DMS114 treated with DMSO at 0.1 percent for 48 hours (cell line): ENCODE data around the gene ABHD5.

Experiments
- DNase-seq: peaks from one replicate; lab custom pipeline; 2025; ENCODE audit not compliant: unreplicated experiment; lab: John Stamatoyannopoulos, UW

Gene ABHD5

DNA sequence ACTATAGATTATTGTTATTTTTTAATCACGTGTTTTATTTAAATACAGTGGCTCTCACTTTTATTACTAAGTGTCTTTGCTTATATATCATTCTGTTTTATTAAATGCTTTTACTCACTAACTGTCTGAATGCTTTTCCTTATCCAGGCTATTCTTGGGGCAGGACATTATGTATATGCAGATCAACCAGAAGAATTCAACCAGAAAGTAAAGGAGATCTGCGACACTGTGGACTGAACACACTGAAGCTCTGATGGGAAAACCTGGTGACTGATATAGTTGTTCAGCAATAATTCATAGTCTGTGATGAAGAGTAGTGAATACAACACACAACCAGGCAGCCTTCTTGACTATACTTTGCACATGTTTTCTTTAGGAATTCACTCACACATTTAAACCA, 27.6 kb downstream of the ABHD5 start:
- no peak for DNase-seq

DNA sequence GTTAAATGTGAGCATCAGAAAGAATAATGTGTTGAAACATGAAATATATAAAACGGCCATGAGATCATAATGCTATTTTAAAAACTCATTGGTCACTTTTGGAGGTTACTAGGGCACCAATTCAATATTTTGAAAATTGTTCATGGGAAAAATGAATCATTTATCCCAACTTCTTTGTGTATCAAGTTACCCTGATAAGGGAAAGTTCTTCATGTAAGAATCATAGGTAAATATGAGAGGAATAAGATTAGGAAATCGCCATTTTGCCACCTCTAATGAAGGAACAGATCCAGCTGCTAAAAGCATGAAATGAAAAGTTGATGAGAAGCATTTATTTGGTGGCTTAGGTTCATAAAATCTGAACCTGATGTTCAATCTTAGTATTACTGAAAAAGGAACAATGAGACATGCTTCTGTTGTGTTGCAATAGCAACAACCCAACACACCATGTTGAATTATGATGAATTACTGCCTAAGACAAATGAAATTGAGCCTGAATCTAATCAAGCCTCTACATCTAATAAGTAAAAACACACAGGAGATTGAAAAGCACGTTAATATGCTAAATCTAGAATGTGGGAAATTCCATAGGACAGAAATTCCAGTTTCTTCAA, 32.5 kb downstream of the ABHD5 start:
- no peak for DNase-seq

DNA sequence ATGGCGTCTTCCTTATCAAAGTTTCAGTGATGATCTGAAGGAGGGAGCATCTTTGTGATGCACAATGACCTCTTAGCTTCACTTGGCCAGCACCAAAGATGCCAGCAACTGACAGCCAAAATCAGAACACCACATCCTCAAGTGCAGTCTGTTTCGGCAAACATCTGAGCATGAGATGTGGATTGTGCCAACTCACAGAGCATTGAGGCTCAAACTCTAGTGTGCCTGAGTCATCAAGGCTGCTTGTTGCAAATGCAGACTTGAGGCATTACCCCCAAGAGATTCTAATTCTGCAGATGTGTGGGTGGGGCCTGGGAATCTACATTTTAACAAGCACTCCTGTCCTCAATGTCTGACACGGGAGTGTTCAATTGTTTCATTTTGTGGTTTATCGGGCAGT, 35.8 kb downstream of the ABHD5 start:
- DNase-seq, result no peak

GRCh38 chr3:43727930-43728329, 37.2 kb downstream of the ABHD5 start:
- no peak for DNase-seq

- no peak for DNase-seq
These were observed 37.7 kb downstream of the ABHD5 start for GRCh38 chr3:43728476-43728875.

GRCh38 chr3:43728947-43729346, 38.2 kb downstream of the ABHD5 start:
- no peak for DNase-seq

GRCh38 chr3:43729707-43730414, 39.1 kb downstream of the ABHD5 start:
- no peak for DNase-seq

DNA sequence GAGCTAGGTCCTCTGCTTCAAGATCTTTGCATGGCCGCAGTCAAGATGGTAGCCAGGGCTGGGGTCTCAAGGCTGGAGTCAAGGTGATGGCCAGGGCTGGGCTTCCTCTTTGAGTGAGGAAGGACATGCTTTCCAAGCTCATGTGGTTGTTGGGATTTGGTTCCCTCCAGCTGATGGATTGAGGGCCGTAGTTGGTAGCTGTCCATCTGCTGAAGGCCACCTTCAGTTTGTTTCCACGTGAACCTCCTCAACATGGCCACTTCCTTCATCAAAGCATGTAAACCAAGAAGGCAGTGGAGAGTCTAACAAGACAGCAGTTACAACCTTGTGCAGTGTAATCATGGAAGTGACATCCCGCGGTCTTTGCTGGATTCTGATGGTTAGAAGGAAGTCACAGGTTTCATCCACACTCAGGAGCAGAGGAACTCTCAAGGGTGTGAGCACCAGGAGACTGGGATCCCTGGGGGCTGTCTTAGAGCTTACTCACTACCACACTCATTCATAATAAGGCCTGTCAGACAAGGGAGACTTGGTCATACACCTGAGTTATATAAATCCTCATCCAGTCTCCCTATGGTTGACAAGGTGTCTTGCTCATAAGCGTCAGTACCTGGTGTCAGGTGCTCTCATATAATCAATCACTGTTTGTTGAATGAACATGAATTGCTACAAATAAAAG, 42.1 kb downstream of the ABHD5 start:
- DNase-seq, result no peak

DNA sequence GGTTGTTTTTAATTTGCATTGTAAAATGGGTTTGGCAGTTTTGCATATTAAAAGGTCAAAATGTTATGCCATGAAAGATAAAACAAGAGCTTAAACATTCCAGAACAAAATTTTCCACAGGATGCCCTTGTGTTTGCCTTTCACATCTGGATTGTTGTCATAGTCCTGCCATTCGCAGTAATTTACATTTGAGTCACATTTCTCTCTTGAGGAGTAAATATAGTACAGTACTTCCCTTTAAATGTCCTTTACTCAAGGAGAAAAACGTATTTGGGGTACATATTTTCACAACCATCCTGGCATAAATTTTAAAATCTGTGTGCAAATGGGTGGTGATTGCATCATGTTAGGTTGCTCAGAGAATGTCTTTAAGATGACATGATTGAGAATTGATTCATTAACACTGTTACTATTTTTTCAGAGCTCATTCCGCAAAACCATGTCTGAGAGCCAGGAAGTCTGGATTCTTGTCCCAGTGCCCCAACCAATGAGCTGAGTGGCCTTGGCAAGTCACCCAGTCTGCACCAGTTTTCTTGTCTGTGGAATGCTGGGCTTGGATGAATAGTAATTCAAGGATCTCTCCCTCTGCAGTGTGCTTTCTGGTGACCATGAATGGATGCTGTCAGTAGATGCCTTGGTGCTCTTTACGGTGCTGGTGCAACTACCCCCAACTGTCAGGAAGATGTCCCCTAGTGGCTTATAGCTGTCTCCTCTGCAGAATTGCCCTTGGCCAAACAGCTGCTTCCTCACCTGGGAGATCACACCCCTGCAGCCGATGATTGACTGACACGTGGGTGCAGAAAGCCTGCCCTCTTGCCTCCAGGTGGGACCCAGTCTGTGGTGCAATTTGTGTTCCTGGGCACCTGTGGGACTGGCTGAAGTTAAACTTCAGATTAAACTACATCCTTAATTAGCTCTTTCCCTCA, 43.0 kb downstream of the ABHD5 start:
- no peak for DNase-seq

GRCh38 chr3:43734685-43735084, 43.9 kb downstream of the ABHD5 start:
- DNase-seq, result no peak

DNA sequence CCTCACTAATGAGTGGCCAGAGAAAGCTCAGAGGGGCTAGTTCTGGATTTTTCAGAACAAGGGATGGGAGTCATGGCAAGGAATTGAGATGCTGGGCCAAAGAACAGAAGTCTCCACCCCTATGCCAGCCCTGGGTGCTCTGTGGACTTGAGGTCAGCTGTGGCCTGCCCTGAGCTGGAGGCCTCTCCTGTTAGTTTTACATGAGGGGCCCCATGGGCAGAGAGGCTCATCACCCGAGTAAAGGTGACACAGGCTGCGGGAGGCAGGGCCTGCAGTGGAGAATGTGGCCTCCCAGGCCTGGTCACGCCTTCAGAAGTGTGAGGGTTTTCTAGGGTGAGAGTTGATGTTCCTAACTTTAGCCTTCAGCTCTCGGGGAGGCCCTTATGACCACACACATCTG, 44.9 kb downstream of the ABHD5 start:
- DNase-seq, result no peak

DNA sequence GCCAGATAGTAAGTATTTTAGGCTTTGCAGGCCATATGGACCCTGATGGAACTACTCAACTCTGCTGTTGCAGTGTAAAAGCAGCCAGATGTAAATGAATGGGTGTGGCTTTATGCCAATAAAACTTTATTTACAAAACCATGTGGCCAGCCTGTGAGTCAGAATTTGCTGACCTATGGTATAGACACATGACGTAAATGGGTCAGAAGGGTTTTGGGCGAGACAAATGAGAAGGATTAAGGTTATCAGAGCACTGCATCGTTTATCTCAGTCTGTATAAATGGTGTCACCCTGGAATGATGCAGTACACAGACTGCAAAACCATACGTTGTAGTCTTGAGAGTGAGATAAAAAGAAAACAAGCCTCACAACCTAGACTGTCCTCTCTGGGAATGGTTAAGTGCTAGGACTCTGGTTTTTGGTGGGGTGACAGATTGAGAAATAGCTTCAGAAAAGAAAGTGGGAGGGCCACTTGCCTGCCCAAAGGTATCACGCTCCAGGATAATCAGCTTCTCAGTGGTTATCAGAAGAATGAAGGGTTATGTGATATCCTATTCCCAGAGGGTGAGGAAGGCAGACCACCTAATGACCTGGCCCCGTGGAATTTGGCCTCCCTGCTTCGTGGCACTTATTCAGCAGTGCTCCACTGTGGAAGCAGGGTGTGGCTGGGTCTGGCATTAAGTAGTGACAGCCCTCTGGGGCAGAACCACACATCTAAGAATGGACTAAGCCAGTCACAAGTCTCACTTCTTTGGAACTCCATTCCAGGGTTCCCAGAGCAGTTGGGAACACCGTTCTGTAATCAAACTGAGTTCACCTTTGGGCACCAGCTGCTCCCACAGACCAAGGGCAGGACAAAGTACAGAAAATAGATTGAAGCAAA, 46.1 kb downstream of the ABHD5 start:
- DNase-seq, result no peak

- no peak for DNase-seq
These were observed 47.6 kb downstream of the ABHD5 start for GRCh38 chr3:43738305-43738704.

- DNase-seq, result no peak
These were observed 52.2 kb downstream of the ABHD5 start for GRCh38 chr3:43742920-43743319.

- no peak for DNase-seq
These were observed 56.9 kb downstream of the ABHD5 start for GRCh38 chr3:43747641-43748040.

DNA sequence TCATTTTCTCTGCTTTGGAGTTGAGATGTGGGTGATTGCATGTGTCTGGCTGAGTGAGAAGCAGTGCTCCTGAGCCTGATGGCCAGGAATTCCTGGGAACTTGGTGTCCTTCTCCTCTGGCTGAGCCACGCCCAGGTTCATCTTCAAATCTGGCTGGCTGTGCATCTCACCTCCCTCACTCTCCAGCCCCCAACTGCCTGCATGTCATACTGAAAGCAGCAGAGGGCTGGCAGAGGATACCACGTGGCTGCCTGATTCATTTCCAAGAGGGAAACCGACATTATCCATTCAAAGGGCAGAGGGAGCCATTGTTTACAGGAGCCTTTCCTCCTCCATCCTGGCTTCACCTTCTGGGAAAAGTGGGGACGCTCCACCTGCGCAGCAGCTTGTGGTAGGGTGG, 57.4 kb downstream of the ABHD5 start:
- DNase-seq, result no peak

DNA sequence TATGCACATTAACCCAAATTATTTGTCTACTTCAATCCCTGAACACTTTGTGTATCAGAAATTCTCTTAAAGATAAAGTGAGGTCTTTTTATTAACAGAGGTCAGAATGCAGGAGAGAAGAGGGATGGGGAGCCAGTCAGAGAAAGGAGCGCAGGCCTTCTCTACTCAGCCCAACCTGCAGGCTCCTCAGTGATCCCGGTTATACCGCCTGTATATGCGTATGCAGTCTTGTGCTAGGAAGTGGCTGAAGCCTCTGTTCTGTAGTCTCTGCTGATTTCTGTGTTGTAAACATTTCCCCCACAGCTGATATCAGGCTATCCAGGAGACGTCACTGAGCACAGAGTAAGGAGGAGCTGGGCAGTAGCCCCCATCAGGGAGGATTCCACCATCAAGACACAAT, 57.9 kb downstream of the ABHD5 start:
- no peak for DNase-seq

DNA sequence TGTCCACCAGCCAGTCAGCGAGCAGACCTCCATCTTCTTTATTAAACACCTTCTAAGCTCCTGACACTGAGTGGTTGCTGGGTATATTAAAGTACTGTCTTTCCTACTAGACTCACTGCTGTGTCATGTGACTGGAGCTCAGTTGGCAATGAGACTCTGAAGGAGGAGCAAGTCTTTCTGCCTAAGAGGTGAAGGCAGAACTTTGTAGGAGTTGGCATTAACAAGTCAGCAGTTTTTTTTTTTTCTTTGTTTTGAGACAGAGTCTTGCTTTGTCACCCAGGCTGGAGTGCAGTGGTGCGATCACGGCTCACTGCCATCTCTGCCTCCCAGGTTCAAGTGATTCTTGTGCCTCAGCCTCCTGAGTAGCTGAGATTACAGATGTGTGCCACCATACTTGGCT, 62.2 kb downstream of the ABHD5 start:
- DNase-seq, result no peak

DNA sequence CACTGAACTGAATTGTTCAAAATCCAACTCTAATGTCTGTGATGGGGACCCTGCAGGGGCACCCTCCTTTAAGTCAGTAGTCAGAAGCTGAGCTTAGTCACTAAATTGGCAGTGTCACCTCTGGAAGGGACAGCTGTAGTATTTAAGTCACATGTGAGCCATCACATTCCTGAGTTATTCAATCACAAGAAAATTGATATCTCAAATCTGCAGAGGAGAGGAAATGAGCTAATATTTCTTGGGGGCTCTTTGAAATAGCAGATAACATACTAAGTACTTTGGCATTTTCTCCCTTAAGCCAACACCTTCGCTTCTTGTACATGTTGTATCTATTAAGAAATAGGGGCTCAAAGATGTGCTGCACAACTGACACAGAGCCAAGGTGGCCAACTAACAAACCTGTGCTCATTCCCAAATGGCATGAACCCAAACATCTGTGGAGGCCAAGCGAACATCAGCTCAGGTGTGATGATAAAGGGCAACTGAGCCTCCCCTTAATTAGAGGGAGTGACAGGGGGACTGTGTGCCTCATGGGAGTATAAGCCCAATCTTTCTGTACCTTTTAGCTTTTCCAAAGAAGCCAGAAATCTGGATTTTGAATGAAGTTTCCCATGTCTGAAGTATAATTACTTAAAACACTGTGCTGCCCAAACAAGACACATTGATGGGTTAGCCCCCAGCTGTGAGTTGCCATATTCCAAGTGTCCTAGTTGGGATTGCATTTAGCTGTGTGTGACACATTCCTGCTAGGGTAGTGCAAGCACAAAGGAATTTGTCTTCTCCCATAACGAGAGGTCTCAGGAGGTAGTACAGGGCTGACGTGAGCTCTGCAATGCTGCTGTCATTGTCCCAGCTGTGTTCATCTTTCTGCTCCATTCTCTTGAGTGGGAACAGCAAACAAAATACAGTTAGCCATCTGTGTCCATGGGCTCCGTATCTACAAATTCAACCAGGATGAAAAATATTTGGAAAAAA, 63.3 kb downstream of the ABHD5 start:
- DNase-seq, result no peak
